ENCODE data around the gene USP15.
"Not testable (repeated sequence)": the region's sequence is repeated elsewhere in the genome, so short reads cannot be mapped to it uniquely, and the experiment has no call there.

Gene USP15

GRCh38 chr12:62455429-62455828 is 195.2 kb downstream of the USP15 start:
- not testable (repeated sequence) for DNase-seq (ENCODE audit: low spot score)

- DNase-seq (ENCODE audit: low spot score): no peak
These were observed 198.4 kb downstream of the USP15 start for GRCh38 chr12:62458626-62459025.

GRCh38 chr12:62459976-62460375 is 199.8 kb downstream of the USP15 start:
- no peak for DNase-seq (ENCODE audit: low spot score)

GRCh38 chr12:62461171-62461837 is 201.1 kb downstream of the USP15 start:
- not testable (repeated sequence) for DNase-seq (ENCODE audit: low spot score)

GRCh38 chr12:62463252-62463651 is 203.0 kb downstream of the USP15 start:
- not testable (repeated sequence) for DNase-seq (ENCODE audit: low spot score)

Data from cerebellar cortex (tissue), 1 donor.